ENCODE measurements around the gene OR6S1. TPM values are rescaled to one million over a fixed set of nuclear protein-coding genes. Genes with fewer than 3 reads are reported as not detected.

OR6S1 gene
- total RNA-seq, 1 donor from 2014 or later: not detected

Small RNAs within 50 kb of the gene (small RNA-seq; reads per million reads assigned to genes)
- not detected for gene RF00019

Other genes starting within 250 kb of the OR6S1 start
- gene TEP1, start 228.2 kb downstream of the OR6S1 start, total RNA-seq: 3.3 TPM
- gene KLHL33, start 205.5 kb downstream of the OR6S1 start, total RNA-seq: under 0.01 TPM
- 36.3 TPM for gene OSGEP, start 186.9 kb downstream of the OR6S1 start, total RNA-seq
- gene APEX1, start 186.5 kb downstream of the OR6S1 start, total RNA-seq: 64.4 TPM
- 33.8 TPM for gene PIP4P1, start 180.3 kb downstream of the OR6S1 start, total RNA-seq
- gene PNP, start 172.3 kb downstream of the OR6S1 start, total RNA-seq: 5.3 TPM
- 0.41 TPM for gene RNASE10, start 136.2 kb downstream of the OR6S1 start, total RNA-seq
- gene RNASE9, start 80.6 kb downstream of the OR6S1 start, total RNA-seq: not detected
- not detected for gene RNASE11, start 53.7 kb downstream of the OR6S1 start, total RNA-seq
- gene RNASE12, start 50.3 kb downstream of the OR6S1 start, total RNA-seq: not detected
- 1.2 TPM for gene RNASE4, start 42.9 kb upstream of the OR6S1 start, total RNA-seq
- 0.82 TPM for gene ANG, start 47.1 kb upstream of the OR6S1 start, total RNA-seq
- gene EDDM3A, start 104.2 kb upstream of the OR6S1 start, total RNA-seq: not detected
- gene EDDM3B, start 126.7 kb upstream of the OR6S1 start, total RNA-seq: not detected
- gene RNASE6, start 139.6 kb upstream of the OR6S1 start, total RNA-seq: 1.2 TPM
- 12.2 TPM for gene RNASE1, start 161.2 kb upstream of the OR6S1 start, total RNA-seq
- not detected for gene RNASE3, start 249.7 kb upstream of the OR6S1 start, total RNA-seq